ENCODE measurements around the gene OMA1.

DNA sequence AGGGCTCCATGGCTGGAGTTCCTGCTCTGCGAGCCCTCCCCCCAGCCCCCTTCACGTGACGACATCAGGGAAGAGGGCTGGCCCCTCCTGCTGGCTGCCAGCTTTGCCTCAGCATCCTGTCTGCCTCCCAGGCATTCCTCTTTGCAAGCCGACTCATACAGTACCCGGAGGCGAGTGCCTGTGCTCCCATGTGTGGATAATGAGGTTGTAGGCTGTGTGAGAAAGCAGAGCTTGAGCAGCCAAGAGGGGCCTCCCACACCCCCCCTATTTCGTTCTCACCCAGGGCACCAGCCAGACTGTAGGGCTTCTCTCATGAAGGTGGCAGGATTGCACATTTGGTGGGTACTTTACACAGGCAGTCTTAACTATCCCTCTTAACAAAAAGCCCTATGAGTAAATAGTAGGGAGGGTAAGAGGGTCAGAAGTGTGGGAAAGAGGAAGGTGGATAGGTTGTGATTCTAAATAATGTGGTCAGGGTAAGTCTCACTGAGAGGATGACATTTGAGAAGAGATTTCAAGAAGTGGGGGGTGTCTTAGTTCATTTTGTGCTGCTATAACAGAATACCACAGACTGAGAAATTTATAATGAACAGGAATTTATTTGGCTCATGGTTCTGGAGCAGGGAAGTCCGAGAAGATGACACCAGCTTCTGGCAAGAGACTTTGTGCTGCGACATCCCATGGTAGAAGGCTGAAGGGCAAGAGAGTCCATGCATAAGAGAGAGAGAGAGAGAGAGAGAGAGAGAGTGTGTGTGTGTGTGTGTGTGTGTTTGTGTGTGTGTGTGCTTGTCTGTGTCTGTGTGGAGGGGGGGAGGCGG is 113.5 kb downstream of the OMA1 start:
- TF ChIP-seq, protein P1, sequence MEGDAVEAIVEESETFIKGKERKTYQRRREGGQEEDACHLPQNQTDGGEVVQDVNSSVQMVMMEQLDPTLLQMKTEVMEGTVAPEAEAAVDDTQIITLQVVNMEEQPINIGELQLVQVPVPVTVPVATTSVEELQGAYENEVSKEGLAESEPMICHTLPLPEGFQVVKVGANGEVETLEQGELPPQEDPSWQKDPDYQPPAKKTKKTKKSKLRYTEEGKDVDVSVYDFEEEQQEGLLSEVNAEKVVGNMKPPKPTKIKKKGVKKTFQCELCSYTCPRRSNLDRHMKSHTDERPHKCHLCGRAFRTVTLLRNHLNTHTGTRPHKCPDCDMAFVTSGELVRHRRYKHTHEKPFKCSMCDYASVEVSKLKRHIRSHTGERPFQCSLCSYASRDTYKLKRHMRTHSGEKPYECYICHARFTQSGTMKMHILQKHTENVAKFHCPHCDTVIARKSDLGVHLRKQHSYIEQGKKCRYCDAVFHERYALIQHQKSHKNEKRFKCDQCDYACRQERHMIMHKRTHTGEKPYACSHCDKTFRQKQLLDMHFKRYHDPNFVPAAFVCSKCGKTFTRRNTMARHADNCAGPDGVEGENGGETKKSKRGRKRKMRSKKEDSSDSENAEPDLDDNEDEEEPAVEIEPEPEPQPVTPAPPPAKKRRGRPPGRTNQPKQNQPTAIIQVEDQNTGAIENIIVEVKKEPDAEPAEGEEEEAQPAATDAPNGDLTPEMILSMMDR (IDR thresholded peaks at IDR 0.05 in 2 of 3, conservative IDR thresholded peaks at IDR 0.05 in 1 of 3; ENCODE audit: borderline replicate concordance in 1 of 3, insufficient read depth in 1 of 3, low read depth in 2 of 3, low read length in 2 of 3) = no peak
- TF ChIP-seq POLR2A (IDR thresholded peaks at IDR 0.05; ENCODE audit: borderline replicate concordance, extremely low read depth, insufficient read depth, insufficient read length) = no peak
- no peak for TF ChIP-seq EZH2 (IDR thresholded peaks at IDR 0.05)
- no peak for TF ChIP-seq SP1 (IDR thresholded peaks at IDR 0.05; ENCODE audit: low read depth)

All from HCT116 (cell line).